ENCODE data around the gene KDELR3.

KDELR3 gene

DNA sequence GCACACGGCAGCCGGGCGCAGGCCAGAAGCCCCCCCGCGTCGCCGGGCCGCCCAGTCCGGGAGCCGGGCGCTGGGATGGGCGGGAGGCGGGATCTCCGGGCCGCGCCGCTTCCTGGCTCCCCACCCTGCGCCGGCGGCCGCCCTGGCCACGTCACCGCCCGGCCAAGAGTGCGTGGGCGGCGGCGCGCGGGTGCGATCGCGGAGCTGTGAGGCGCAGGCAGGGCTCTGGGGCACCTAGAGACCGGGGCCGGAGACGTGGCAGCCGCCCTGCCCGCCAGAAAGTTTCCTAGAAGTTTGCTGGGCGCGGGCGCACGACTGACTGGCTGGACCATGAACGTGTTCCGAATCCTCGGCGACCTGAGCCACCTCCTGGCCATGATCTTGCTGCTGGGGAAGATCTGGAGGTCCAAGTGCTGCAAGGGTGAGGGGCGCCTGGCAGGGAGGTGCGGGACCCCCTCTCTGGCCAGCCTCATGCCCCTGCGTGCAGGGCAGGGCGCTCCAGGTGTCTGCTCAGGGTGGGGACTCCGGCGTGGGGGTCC is at the start of gene KDELR3:
Gene KDELR3 (plus strand): TSS at position 193 of the 539 bp plus-strand sequence. CDS start 138 bp downstream, at position 331.
- DNase-seq (ENCODE audit: low read depth, low spot score): no peak
- Histone ChIP-seq H3K4me3 (no peak within 1 kb of the TSS), H3K9me3 (ENCODE audit: low read depth, low read length) (no peaks in the 10 kb centered on the region), H3K36me3 (ENCODE audit: insufficient read depth, low read length) (no peaks in the 10 kb centered on the region), H3K27ac (no peak within 1 kb of the TSS), H3K9ac (ENCODE audit: insufficient read length) (no peak within 1 kb of the TSS)
- TF ChIP-seq POLR2AphosphoS5 (IDR thresholded peaks at IDR 0.05; ENCODE audit: borderline replicate concordance, low read depth, low read length) (no peak), EZH2 (IDR thresholded peaks at IDR 0.05) (no peak), FOXP2 (optimal IDR thresholded peaks at IDR 0.05; ENCODE audit: control extremely low read depth, extremely low read length, insufficient read depth) (no peak)

DNA sequence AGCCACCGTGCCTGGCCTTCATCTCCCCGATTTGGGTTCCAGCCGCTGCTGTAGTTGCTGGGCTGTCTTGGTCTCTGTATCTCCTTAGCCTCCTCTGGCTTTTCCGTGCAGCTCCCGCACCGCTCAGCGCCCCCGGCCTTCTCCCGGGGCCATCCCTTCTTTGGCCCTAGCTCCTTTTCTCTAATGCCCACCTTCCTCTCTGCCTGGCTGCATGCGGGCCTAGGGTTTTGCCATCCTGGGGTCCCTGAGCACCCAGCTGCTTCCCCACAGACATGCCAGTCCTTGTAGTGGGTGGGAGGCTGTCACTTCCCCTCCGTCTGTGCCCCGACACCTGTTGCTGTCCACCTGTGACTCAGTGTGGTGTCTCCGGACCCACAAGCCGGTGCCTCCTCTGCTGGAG is 49.3 kb upstream of the KDELR3 start:
- H3K4me3 ChIP-seq: no peak overlapping the region
- TF ChIP-seq EZH2 (IDR thresholded peaks at IDR 0.05) (no peak), POLR2AphosphoS5 (IDR thresholded peaks at IDR 0.05; ENCODE audit: borderline replicate concordance, low read depth, low read length) (no peak), FOXP2 (optimal IDR thresholded peaks at IDR 0.05; ENCODE audit: control extremely low read depth, extremely low read length, insufficient read depth) (no peak)

DNA sequence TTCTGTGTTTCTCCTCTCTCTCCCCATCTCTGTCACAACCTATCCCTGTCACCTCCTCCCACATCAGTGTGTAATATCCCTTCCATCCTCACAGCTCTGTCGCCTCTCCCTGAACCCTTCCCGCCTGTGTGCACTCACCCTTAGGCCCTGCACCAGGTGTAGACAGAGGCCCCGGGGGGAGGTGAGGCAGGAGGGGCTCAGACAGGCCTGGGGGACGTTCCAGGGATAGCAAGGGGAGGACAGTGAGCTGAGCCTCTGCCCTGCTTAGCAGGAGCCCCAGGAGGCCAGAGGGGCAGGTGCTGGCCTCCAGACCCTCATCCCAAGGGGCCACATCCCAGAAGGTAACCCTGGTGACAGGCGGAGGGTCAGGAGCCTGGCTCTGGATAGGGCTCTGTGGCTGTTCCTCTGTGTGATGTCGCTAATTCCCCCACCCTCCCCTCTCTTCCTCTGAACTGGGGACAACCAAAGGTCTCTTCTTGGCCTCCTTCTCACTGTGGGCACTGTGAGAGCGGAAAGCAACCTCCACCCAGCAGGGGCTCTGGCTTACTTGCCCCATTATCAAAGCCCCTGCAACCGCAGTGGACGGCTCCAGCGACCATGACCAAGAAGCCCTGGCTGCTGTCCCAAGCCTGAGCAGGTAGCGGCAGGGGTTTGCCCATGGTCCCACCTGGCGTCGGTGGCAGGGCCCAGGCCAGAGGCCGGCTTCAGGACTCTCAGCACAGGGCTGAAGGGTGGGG is 48.6 kb upstream of the KDELR3 start:
- no peak overlapping the region for H3K9ac ChIP-seq (ENCODE audit: insufficient read length)
- H3K4me3 ChIP-seq: no peak overlapping the region
- TF ChIP-seq POLR2AphosphoS5 (IDR thresholded peaks at IDR 0.05; ENCODE audit: borderline replicate concordance, low read depth, low read length): no peak
- no peak for TF ChIP-seq EZH2 (IDR thresholded peaks at IDR 0.05)
- TF ChIP-seq FOXP2 (optimal IDR thresholded peaks at IDR 0.05; ENCODE audit: control extremely low read depth, extremely low read length, insufficient read depth): no peak
- no peaks in the 10 kb centered on the region for H3K36me3 ChIP-seq (ENCODE audit: insufficient read depth, low read length)
- no peak for DNase-seq (ENCODE audit: low read depth, low spot score)
- H3K27ac ChIP-seq: no peak overlapping the region
- H3K9me3 ChIP-seq (ENCODE audit: low read depth, low read length): no peaks in the 10 kb centered on the region

More for the DNA sequence above, 49.3 kb upstream of the KDELR3 start:
- no peaks in the 10 kb centered on the region for H3K9me3 ChIP-seq (ENCODE audit: low read depth, low read length)
- H3K9ac ChIP-seq (ENCODE audit: insufficient read length): no peak overlapping the region
- H3K27ac ChIP-seq: no peak overlapping the region
- H3K36me3 ChIP-seq (ENCODE audit: insufficient read depth, low read length): no peaks in the 10 kb centered on the region
- no peak for DNase-seq (ENCODE audit: low read depth, low spot score)

DNA sequence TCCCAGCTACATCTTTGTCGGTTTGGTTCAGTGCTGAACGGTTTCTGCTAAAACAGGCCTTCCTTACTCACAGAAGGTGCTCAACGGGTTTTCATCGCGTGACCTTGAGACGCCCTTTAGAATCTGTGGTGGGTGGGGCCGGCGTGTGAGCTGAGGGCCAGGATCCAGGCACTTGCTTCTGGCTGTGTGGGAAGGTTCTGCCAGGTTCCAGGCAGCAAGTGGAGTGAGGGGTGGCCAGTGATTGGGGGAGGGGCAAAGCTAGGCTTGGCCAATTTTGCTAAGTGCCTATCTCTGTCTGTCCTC is 48.1 kb upstream of the KDELR3 start:
- DNase-seq (ENCODE audit: low read depth, low spot score): no peak
- Histone ChIP-seq H3K4me3 (no peak overlapping the region), H3K36me3 (ENCODE audit: insufficient read depth, low read length) (no peaks in the 10 kb centered on the region), H3K9me3 (ENCODE audit: low read depth, low read length) (no peaks in the 10 kb centered on the region), H3K9ac (ENCODE audit: insufficient read length) (no peak overlapping the region), H3K27ac (no peak overlapping the region)
- TF ChIP-seq POLR2AphosphoS5 (IDR thresholded peaks at IDR 0.05; ENCODE audit: borderline replicate concordance, low read depth, low read length) (no peak), EZH2 (IDR thresholded peaks at IDR 0.05) (no peak), FOXP2 (optimal IDR thresholded peaks at IDR 0.05; ENCODE audit: control extremely low read depth, extremely low read length, insufficient read depth) (no peak)

DNA sequence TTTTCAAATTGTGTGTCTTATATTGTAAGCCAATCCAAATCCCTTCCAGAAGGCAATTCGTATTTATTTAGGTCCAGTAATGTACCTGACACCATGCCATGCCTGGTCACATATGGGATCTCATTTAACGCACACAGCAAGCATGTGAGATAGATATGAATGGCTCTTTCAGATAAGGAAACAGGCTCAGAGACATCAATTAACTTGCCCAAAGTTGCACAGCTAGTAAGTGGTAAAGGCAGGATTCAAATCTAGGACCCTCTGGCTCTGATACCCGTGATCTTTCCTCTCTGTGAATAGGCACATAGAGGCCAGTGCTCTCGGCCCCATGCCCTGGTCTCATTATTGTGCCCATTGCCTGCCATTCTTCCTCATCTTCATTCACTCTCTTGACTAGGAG is 47.2 kb upstream of the KDELR3 start:
- TF ChIP-seq EZH2 (IDR thresholded peaks at IDR 0.05): no peak
- no peak for TF ChIP-seq FOXP2 (optimal IDR thresholded peaks at IDR 0.05; ENCODE audit: control extremely low read depth, extremely low read length, insufficient read depth)
- no peak for TF ChIP-seq POLR2AphosphoS5 (IDR thresholded peaks at IDR 0.05; ENCODE audit: borderline replicate concordance, low read depth, low read length)
- Histone ChIP-seq H3K27ac (no peak overlapping the region), H3K4me3 (no peak overlapping the region), H3K36me3 (ENCODE audit: insufficient read depth, low read length) (no peaks in the 10 kb centered on the region), H3K9me3 (ENCODE audit: low read depth, low read length) (no peaks in the 10 kb centered on the region), H3K9ac (ENCODE audit: insufficient read length) (no peak overlapping the region)
- no peak for DNase-seq (ENCODE audit: low read depth, low spot score)

DNA sequence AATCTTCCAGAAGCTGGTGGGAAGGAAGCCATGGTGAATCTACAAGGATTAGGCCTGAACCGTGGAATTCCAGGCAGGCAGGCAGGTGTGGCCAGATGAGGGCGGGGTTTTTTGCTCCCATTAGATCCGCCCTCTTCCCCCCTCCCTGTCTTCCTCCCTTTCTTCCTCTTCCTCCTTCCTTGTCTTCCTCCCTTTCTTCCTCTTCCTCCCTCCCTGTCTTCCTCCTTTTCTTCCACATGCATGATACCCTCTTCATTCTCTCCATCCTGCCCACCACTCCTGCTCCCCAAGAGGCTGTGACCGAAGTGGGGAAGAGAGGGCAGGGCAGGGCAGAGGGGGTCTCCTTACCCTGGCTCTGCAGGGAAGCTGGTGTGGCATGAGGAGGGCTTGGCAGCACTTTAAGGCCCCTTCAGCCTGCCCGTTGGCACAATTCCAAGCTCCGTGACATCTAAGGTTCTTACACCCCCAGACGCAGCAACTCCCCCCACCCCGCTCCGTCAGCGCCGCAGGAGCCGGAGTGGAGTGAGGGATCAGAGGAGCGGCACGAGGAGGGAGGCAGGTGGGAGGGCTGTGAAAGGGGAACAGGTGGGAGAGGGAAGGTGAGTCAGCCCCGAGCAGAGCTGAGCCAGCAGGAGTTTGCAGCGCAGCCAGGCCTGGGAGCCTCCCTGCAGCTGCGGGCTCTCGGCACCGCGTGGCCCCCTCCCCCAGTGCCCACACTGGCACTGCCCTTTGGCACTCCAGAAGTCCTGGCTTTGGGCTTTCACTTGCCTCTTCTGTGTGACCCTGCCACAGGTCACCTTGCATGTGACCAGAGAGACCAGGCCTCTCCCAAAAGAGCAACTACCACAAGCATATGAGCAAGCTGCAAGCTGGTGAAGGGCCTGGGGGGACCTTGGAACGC is 45.0 kb upstream of the KDELR3 start:
- H3K9ac ChIP-seq (ENCODE audit: insufficient read length): no peak overlapping the region
- no peaks in the 10 kb centered on the region for H3K9me3 ChIP-seq (ENCODE audit: low read depth, low read length)
- no peak for DNase-seq (ENCODE audit: low read depth, low spot score)
- no peak overlapping the region for H3K4me3 ChIP-seq
- TF ChIP-seq POLR2AphosphoS5 (IDR thresholded peaks at IDR 0.05; ENCODE audit: borderline replicate concordance, low read depth, low read length) (no peak), FOXP2 (optimal IDR thresholded peaks at IDR 0.05; ENCODE audit: control extremely low read depth, extremely low read length, insufficient read depth) (no peak), EZH2 (IDR thresholded peaks at IDR 0.05) (no peak)
- H3K27ac ChIP-seq: no peak overlapping the region
- no peaks in the 10 kb centered on the region for H3K36me3 ChIP-seq (ENCODE audit: insufficient read depth, low read length)

DNA sequence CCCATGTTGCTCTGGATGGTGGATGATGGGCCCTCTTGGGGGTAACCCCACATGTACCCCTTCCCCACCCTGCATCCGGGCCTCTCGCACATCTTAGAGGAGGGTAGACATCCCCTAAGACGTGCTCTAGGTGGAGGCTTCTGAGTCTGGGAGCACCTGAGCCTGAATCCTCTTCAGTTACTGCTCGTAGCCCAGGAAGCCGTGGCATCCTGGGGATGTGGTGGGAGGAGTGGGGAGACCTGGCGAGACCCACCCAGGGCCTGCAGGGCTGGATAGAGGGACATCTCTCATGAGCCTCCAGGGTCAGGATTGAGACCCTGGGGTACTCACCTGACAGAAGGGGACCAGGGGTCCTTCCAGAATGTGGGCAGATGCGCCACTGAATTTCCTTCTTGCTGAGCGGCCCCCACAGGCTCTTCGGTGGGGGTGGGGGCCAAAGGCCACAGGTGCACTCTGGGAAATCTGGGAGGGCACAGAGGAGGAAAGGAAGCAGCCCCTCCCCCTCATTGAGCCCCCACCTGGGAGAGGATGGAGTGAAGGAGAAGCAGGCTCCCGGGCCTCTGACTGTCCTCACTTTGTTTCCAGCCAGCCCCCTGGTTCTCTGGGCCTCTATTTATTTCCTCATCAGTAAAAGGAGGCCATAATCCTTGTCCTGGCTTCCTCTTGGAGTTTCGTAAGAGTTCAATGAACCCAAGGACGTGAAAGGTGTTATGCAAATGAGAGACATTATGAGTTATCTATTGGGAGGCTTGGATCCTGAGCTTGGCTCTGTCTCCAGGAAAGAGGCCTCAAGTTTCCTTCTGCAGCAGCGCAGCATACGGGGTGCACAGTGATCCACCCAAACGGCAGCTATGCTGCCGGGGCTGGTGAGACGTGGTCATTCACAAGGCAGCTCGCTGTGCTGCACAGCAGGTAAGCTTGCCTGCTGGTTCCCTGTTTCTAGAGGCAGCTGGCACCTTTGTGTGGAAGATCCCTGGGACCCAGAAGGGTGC is 44.1 kb upstream of the KDELR3 start:
- no peaks in the 10 kb centered on the region for H3K36me3 ChIP-seq (ENCODE audit: insufficient read depth, low read length)
- TF ChIP-seq FOXP2 (optimal IDR thresholded peaks at IDR 0.05; ENCODE audit: control extremely low read depth, extremely low read length, insufficient read depth): no peak
- TF ChIP-seq EZH2 (IDR thresholded peaks at IDR 0.05): no peak
- TF ChIP-seq POLR2AphosphoS5 (IDR thresholded peaks at IDR 0.05; ENCODE audit: borderline replicate concordance, low read depth, low read length): no peak
- no peaks in the 10 kb centered on the region for H3K9me3 ChIP-seq (ENCODE audit: low read depth, low read length)
- no peak overlapping the region for H3K27ac ChIP-seq
- no peak overlapping the region for H3K9ac ChIP-seq (ENCODE audit: insufficient read length)
- H3K4me3 ChIP-seq: no peak overlapping the region
- no peak for DNase-seq (ENCODE audit: low read depth, low spot score)

Measured in SK-N-MC (cell line).